IPS-15b (cell line): ENCODE measurements around the gene CD59.
"Not testable (repeated sequence)": the region's sequence is repeated elsewhere in the genome, so short reads cannot be mapped to it uniquely, and the experiment has no call there.

Source experiments
- H3K27me3 ChIP-seq: one replicate; pipeline ENCODE4 v1.6.1; 2013; ENCODE audit warnings: low read length; ENCODE audit not compliant: control insufficient read depth, insufficient read depth
- H3K36me3 ChIP-seq: one replicate; pipeline ENCODE4 v1.6.1; 2013; ENCODE audit warnings: low read length; ENCODE audit not compliant: control insufficient read depth, insufficient read depth
- H3K4me1 ChIP-seq: one replicate; pipeline ENCODE4 v1.6.1; 2013; ENCODE audit warnings: mild to moderate bottlenecking, low read length; ENCODE audit not compliant: control insufficient read depth, insufficient read depth
- H3K4me3 ChIP-seq: one replicate; pipeline ENCODE4 v1.5.1; 2013; ENCODE audit warnings: low read depth, low read length
- H3K9ac ChIP-seq: one replicate; pipeline ENCODE4 v1.6.1; 2013; ENCODE audit warnings: low read depth, mild to moderate bottlenecking, low read length
- H3K9me3 ChIP-seq: one replicate; pipeline ENCODE4 v1.6.1; 2013; ENCODE audit warnings: mild to moderate bottlenecking, low read length; ENCODE audit not compliant: control insufficient read depth, insufficient read depth

Gene CD59

GRCh38 chr11:33689085-33689484, 47.1 kb downstream of the CD59 start:
- no peak overlapping the region for H3K9ac ChIP-seq
- no peaks in the 10 kb centered on the region for H3K9me3 ChIP-seq
- H3K4me1 ChIP-seq: peaks cover 10% of the 10 kb centered on the region
- H3K27me3 ChIP-seq: no peaks in the 10 kb centered on the region
- no peak overlapping the region for H3K4me3 ChIP-seq
- H3K36me3 ChIP-seq: no peaks in the 10 kb centered on the region

- Histone ChIP-seq H3K9me3 (no peaks in the 10 kb centered on the region), H3K4me1 (peaks cover 13% of the 10 kb centered on the region), H3K4me3 (no peak overlapping the region), H3K9ac (no peak overlapping the region), H3K27me3 (no peaks in the 10 kb centered on the region), H3K36me3 (no peaks in the 10 kb centered on the region)
Observed at GRCh38 chr11:33687733-33688479, 48.3 kb downstream of the CD59 start.

GRCh38 chr11:33685082-33685481, 51.1 kb downstream of the CD59 start:
- Histone ChIP-seq H3K9ac (no peak overlapping the region), H3K27me3 (no peaks in the 10 kb centered on the region), H3K4me1 (peaks cover 10% of the 10 kb centered on the region), H3K36me3 (no peaks in the 10 kb centered on the region), H3K9me3 (no peaks in the 10 kb centered on the region), H3K4me3 (no peak overlapping the region)

DNA sequence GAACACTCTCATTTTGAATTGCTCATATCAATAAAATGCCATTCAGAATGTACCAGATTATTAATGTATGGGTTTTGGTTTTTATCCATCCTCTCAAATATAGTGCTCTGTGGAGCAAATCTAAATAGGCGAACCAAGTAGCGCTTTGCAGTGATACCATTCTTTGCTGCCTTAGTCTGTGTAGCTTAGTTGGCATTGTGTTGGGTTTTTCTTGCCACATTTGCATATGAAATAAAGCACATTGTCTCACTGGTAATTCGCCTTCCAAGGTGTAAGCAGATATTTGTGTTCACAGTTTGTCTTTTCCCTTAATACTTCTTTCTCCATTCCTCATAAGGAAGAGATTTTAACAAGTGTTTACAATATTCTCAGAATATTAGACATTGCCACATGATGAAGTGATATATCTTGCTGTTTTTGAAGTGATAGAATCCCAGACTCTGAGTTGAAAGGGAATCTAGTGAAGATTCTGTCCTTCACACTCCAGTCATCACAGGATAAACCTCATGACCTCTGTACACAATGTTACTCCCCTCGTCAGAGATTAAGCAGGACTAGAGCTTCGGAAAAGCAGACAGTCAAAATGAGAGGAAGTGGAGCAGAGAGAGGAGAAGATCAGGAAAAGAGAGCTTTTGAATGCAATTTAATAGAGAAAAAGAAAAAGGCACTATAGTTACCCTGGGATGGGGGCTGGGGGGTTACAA, 52.1 kb downstream of the CD59 start:
- Histone ChIP-seq H3K4me1 (peaks cover 10% of the 10 kb centered on the region), H3K27me3 (no peaks in the 10 kb centered on the region), H3K9me3 (no peaks in the 10 kb centered on the region), H3K4me3 (no peak overlapping the region), H3K36me3 (no peaks in the 10 kb centered on the region), H3K9ac (no peak overlapping the region)

GRCh38 chr11:33682446-33682845, 53.8 kb downstream of the CD59 start:
- H3K9ac ChIP-seq: no peak overlapping the region
- no peaks in the 10 kb centered on the region for H3K36me3 ChIP-seq
- H3K4me3 ChIP-seq: no peak overlapping the region
- no peaks in the 10 kb centered on the region for H3K9me3 ChIP-seq
- H3K27me3 ChIP-seq: no peaks in the 10 kb centered on the region
- peaks cover 10% of the 10 kb centered on the region for H3K4me1 ChIP-seq

DNA sequence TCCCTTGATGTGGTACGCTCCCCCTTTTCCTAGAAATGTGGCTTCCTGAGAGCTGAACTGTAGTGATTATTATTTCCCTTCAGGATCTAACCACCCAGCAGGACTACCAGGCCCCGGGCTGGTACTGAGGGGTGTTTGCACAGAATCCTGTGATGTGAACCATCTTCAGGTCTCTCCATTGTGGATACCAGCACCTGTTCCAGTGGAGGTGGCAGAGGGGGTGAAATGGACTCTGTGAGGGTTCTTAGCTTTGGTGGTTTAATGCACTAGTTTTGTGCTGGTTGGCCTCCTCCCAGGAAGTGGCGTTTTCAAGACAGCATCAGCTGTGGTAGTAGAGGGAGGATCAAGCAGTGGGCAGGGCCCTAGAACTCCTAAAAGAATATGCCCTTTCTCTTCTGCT, 54.2 kb downstream of the CD59 start:
- Histone ChIP-seq H3K27me3 (no peaks in the 10 kb centered on the region), H3K9me3 (no peaks in the 10 kb centered on the region), H3K36me3 (no peaks in the 10 kb centered on the region), H3K9ac (no peak overlapping the region), H3K4me1 (peaks cover 10% of the 10 kb centered on the region), H3K4me3 (no peak overlapping the region)

- H3K9me3 ChIP-seq, H3K4me3 ChIP-seq, H3K36me3 ChIP-seq, H3K4me1 ChIP-seq, H3K9ac ChIP-seq, H3K27me3 ChIP-seq: not testable (repeated sequence)
Observed at GRCh38 chr11:33678616-33679015, 57.6 kb downstream of the CD59 start.

DNA sequence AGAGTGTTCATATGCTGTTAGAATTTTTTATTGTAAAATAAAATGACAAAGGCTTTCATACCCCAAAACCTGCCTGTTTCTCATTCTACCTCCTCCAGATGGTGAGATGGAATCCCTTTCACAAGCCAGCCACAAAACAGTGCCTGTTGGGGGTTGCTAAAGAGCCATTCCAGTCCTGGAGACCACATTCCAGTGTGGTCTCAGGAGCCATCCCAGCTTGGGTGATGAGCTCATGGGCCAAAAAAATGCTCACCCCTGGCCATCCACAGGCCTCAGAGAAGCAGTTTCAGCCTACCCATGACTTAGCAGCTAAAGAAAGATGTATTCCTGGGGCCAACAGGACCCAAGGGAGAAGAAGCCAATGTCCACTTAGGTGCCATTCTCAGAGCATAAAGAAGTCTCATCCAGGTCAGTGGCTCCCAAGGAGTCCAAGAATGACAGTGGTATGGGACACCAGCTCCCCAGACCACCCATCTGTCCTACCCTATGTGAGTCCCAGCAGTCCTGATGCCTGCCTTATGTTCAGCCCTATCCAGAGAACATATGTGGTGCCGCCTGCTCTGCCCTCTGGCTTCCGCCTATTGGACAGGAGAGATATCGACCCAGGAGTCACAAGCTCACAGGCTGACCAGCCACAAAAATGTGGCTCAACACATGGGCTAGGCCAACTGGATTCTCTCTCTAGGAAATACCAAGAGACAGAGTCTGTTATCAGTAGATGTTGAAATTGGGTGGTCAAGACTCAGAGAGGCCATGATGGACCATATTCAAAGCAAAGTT, 62.0 kb downstream of the CD59 start:
- Histone ChIP-seq H3K4me1 (peaks cover 5% of the 10 kb centered on the region), H3K4me3 (no peak overlapping the region), H3K9me3 (no peaks in the 10 kb centered on the region), H3K36me3 (no peaks in the 10 kb centered on the region), H3K27me3 (no peaks in the 10 kb centered on the region), H3K9ac (no peak overlapping the region)

- no peak overlapping the region for H3K4me3 ChIP-seq
- no peaks in the 10 kb centered on the region for H3K9me3 ChIP-seq
- no peak overlapping the region for H3K9ac ChIP-seq
- H3K36me3 ChIP-seq: no peaks in the 10 kb centered on the region
- no peaks in the 10 kb centered on the region for H3K27me3 ChIP-seq
- peaks cover 18% of the 10 kb centered on the region for H3K4me1 ChIP-seq
Observed at GRCh38 chr11:33672273-33672672, 64.0 kb downstream of the CD59 start.

DNA sequence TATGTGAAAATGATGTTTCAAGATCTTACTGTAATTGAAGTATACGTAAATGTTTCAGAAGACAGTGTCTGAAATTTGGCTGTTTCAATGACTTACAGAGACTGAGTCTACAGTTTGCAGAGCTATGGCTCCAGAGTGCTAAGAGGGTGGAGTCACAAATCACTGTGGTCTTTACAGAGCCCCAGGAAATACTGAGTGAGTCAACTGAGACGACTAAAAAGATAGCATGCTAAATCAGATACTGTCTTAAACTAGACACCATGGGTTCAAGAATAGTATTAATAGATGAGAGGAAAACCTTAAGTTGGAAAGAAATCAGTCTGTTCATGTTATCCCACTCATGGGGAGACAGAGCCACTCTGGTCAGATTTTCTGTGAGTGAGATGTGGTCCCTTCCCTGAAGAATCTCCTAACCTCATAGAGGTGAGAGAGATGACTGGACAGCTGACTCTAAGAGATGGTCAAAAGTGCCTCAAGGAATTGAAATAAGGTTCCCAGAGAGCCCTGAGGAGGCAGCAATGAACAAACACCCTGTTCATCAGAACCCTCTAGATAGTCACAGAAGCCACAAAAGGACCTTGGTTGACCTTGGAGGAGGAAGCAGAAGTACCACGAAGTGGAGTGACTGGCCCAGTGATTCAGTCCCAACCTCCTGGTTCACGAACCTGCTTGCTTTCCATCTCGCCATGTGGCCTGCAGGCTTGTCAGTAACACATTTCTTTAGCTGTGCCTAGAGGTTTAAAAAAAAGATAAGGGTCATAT, 65.8 kb downstream of the CD59 start:
- H3K9ac ChIP-seq: no peak overlapping the region
- no peak overlapping the region for H3K4me3 ChIP-seq
- no peaks in the 10 kb centered on the region for H3K36me3 ChIP-seq
- no peaks in the 10 kb centered on the region for H3K9me3 ChIP-seq
- no peaks in the 10 kb centered on the region for H3K27me3 ChIP-seq
- H3K4me1 ChIP-seq: peaks cover 18% of the 10 kb centered on the region

GRCh38 chr11:33669598-33670249, 66.5 kb downstream of the CD59 start:
- H3K4me1 ChIP-seq: peaks cover 18% of the 10 kb centered on the region

More at GRCh38 chr11:33669598-33670249, 66.5 kb downstream of the CD59 start:
- H3K4me3 ChIP-seq: no peak overlapping the region
- no peaks in the 10 kb centered on the region for H3K36me3 ChIP-seq
- H3K27me3 ChIP-seq: no peaks in the 10 kb centered on the region
- H3K9me3 ChIP-seq: no peaks in the 10 kb centered on the region
- H3K9ac ChIP-seq: no peak overlapping the region
